Astrocyte (in vitro differentiated cells and primary cell): ENCODE results near the gene DCDC2B.

Experiments used
- EZH2 ChIP-seq: IDR thresholded peaks from 2 replicates; pipeline ENCODE4 v1.6.1; 2012; ENCODE audit warnings: mild to moderate bottlenecking, low read length, inconsistent platforms; ENCODE audit not compliant: insufficient read depth
- TF ChIP-seq, protein P1 (sequence below): IDR thresholded peaks from 2 replicates; pipeline ENCODE4 v1.5.1; 2011; ENCODE audit warnings: low read depth, mild to moderate bottlenecking, inconsistent platforms, low read length, moderate library complexity; ENCODE audit not compliant: insufficient read depth

DNA sequence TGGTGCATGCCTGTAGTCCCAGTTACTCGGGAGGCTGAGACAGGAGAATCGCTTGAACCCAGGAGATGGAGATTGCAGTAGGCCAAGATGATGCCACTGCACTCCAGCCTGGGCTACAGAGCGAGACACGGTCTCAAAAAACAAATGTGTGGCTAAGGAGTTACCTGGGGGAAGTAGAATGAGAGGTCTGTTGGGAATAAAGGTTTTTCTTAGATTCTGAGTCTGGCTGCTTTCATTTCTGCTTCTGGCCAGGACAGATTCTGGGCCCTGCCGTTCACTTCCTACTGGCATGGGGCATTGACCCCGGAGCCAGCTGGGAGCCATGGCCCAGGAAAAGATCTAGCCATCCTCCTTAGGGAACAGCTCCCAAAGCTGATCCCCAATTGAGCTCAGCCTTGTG, 420 bp upstream of the DCDC2B start:
- TF ChIP-seq, protein P1, sequence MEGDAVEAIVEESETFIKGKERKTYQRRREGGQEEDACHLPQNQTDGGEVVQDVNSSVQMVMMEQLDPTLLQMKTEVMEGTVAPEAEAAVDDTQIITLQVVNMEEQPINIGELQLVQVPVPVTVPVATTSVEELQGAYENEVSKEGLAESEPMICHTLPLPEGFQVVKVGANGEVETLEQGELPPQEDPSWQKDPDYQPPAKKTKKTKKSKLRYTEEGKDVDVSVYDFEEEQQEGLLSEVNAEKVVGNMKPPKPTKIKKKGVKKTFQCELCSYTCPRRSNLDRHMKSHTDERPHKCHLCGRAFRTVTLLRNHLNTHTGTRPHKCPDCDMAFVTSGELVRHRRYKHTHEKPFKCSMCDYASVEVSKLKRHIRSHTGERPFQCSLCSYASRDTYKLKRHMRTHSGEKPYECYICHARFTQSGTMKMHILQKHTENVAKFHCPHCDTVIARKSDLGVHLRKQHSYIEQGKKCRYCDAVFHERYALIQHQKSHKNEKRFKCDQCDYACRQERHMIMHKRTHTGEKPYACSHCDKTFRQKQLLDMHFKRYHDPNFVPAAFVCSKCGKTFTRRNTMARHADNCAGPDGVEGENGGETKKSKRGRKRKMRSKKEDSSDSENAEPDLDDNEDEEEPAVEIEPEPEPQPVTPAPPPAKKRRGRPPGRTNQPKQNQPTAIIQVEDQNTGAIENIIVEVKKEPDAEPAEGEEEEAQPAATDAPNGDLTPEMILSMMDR, result no peak
- no peak for TF ChIP-seq EZH2
